NCI-H345 treated with DMSO at 0.1 percent for 48 hours (cell line): ENCODE measurements around the gene SLC12A5.
A peak's percentile ranks its signal among the peaks of the same experiment; 100 is the strongest.

Source experiments
- DNase-seq: peaks from one replicate; lab custom pipeline; 2025; ENCODE audit not compliant: unreplicated experiment; lab: John Stamatoyannopoulos, UW

The SLC12A5 gene

GRCh38 chr20:46006022-46006705 lies 22.9 kb upstream of the SLC12A5 start:
- no peak for DNase-seq

GRCh38 chr20:46006964-46007363 lies 22.1 kb upstream of the SLC12A5 start:
- DNase-seq = no peak

- DNase-seq = no peak
Measured at GRCh38 chr20:46007671-46008070, 21.3 kb upstream of the SLC12A5 start.

GRCh38 chr20:46009816-46010215 lies 19.2 kb upstream of the SLC12A5 start:
- DNase-seq = no peak

GRCh38 chr20:46010491-46011391 lies 18.3 kb upstream of the SLC12A5 start:
- DNase-seq = no peak

- DNase-seq = no peak
Measured at GRCh38 chr20:46011631-46012482, 17.2 kb upstream of the SLC12A5 start.

- no peak for DNase-seq
Measured at GRCh38 chr20:46012921-46013320, 16.1 kb upstream of the SLC12A5 start.

GRCh38 chr20:46013322-46013828 lies 15.6 kb upstream of the SLC12A5 start:
- no peak for DNase-seq

GRCh38 chr20:46013829-46014516 lies 15.0 kb upstream of the SLC12A5 start:
- DNase-seq = peak; percentile 77

GRCh38 chr20:46014517-46015396 lies 14.3 kb upstream of the SLC12A5 start:
- no peak for DNase-seq

GRCh38 chr20:46017272-46017671 lies 11.7 kb upstream of the SLC12A5 start:
- DNase-seq = no peak

GRCh38 chr20:46018112-46018511 lies 10.9 kb upstream of the SLC12A5 start:
- no peak for DNase-seq

- no peak for DNase-seq
Measured at GRCh38 chr20:46018611-46019010, 10.4 kb upstream of the SLC12A5 start.

GRCh38 chr20:46020555-46020954 lies 8.5 kb upstream of the SLC12A5 start:
- no peak for DNase-seq

GRCh38 chr20:46021361-46022359 lies 7.4 kb upstream of the SLC12A5 start:
- peak; percentile 90 for DNase-seq

- DNase-seq = peak; percentile 73
Measured at GRCh38 chr20:46022411-46023147, 6.4 kb upstream of the SLC12A5 start.

- no peak for DNase-seq
Measured at GRCh38 chr20:46023148-46023484, 5.9 kb upstream of the SLC12A5 start.

GRCh38 chr20:46023999-46024398 lies 5.0 kb upstream of the SLC12A5 start:
- DNase-seq = no peak
